Adrenal gland (tissue), 5 donors: ENCODE data around the gene CAPSL.

Source experiments
- POLR2A ChIP-seq, 2 donors: fragments of 450-650 bp; IDR thresholded peaks; one replicate each; pipeline ENCODE4 v1.6.1; 2017; ENCODE audit warnings: antibody characterized with exemption in 2 of 2, mild to moderate bottlenecking in 2 of 2, moderate library complexity in 1 of 2
- TF ChIP-seq, protein P1 (sequence below), 6 experiments: fragments of 450-650 bp in 4 of 6; fragments of 200-600 bp in 2 of 6; sonication (generic) in 1 of 6; IDR thresholded peaks; 1 replicate in 5 of 6; 2 replicates in 1 of 6; pipeline versions ENCODE4 v1.5.1 to v1.8.0; 2016 to 2021; ENCODE audit warnings: antibody characterized with exemption in 6 of 6, mild to moderate bottlenecking in 2 of 6, moderate library complexity in 1 of 6
- donor health status: DM: no; HTN: no; CAD: no.

DNA sequence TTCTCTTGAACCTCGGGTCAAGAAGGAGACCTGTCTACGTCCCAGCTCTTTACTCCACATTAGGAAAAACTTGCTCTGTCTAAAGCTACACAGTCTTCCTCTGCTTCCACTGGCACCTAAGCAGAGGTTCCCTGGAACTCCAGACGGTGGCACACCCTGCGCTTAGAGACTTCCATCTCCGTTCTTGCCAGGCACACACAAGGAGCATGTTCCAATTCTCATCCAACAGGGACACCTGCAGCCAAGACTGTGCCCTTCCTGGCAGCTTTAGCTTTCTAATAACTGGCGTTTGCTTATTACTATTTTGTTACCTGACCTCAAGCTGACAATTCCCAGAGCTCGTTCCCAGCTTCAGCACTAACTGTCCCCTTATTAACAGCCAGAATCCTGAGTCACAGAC is 16.0 kb downstream of the CAPSL start:
- TF ChIP-seq, protein P1, sequence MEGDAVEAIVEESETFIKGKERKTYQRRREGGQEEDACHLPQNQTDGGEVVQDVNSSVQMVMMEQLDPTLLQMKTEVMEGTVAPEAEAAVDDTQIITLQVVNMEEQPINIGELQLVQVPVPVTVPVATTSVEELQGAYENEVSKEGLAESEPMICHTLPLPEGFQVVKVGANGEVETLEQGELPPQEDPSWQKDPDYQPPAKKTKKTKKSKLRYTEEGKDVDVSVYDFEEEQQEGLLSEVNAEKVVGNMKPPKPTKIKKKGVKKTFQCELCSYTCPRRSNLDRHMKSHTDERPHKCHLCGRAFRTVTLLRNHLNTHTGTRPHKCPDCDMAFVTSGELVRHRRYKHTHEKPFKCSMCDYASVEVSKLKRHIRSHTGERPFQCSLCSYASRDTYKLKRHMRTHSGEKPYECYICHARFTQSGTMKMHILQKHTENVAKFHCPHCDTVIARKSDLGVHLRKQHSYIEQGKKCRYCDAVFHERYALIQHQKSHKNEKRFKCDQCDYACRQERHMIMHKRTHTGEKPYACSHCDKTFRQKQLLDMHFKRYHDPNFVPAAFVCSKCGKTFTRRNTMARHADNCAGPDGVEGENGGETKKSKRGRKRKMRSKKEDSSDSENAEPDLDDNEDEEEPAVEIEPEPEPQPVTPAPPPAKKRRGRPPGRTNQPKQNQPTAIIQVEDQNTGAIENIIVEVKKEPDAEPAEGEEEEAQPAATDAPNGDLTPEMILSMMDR (IDR thresholded peaks at IDR 0.05), result no peak
- no peak for TF ChIP-seq POLR2A (IDR thresholded peaks at IDR 0.05)
